HG03558 (cell line): ENCODE measurements around the gene TMEM247.
"Not testable (repeated sequence)": the region's sequence is repeated elsewhere in the genome, so short reads cannot be mapped to it uniquely, and the experiment has no call there.

Experiments
- ATAC-seq: cut with Tn5 transposase; IDR thresholded peaks from one replicate; pipeline ENCODE4 v1.9.1; 2021; ENCODE audit warnings: moderate number of reproducible peaks; ENCODE audit not compliant: unreplicated experiment; ENCODE audit errors: extremely low read depth

The TMEM247 gene

GRCh38 chr2:46506131-46506706 lies 26.9 kb downstream of the TMEM247 start:
- no peak for ATAC-seq

- no peak for ATAC-seq
Observed at GRCh38 chr2:46508312-46508711, 28.9 kb downstream of the TMEM247 start.

GRCh38 chr2:46508759-46509158 lies 29.4 kb downstream of the TMEM247 start:
- no peak for ATAC-seq

- ATAC-seq: no peak
Observed at GRCh38 chr2:46509804-46510203, 30.4 kb downstream of the TMEM247 start.

- ATAC-seq: no peak
Observed at GRCh38 chr2:46510598-46511177, 31.3 kb downstream of the TMEM247 start.

GRCh38 chr2:46512185-46512584 lies 32.8 kb downstream of the TMEM247 start:
- no peak for ATAC-seq

- no peak for ATAC-seq
Observed at GRCh38 chr2:46514738-46515137, 35.4 kb downstream of the TMEM247 start.

GRCh38 chr2:46517485-46517884 lies 38.1 kb downstream of the TMEM247 start:
- no peak for ATAC-seq

GRCh38 chr2:46518861-46519260 lies 39.5 kb downstream of the TMEM247 start:
- ATAC-seq: no peak

GRCh38 chr2:46519265-46519664 lies 39.9 kb downstream of the TMEM247 start:
- ATAC-seq: no peak

- ATAC-seq: no peak
Observed at GRCh38 chr2:46520130-46520711, 40.9 kb downstream of the TMEM247 start.

- ATAC-seq: no peak
Observed at GRCh38 chr2:46521215-46521683, 41.9 kb downstream of the TMEM247 start.

- ATAC-seq: not testable (repeated sequence)
Observed at GRCh38 chr2:46522385-46522784, 43.0 kb downstream of the TMEM247 start.

- ATAC-seq: no peak
Observed at GRCh38 chr2:46525522-46526155, 46.3 kb downstream of the TMEM247 start.

- ATAC-seq: no peak
Observed at GRCh38 chr2:46528880-46529279, 49.5 kb downstream of the TMEM247 start.

- no peak for ATAC-seq
Observed at GRCh38 chr2:46530639-46531038, 51.3 kb downstream of the TMEM247 start.

- ATAC-seq: no peak
Observed at GRCh38 chr2:46531863-46532262, 52.5 kb downstream of the TMEM247 start.
